Neural cell (in vitro differentiated cells): Measurements from ENCODE around the gene STAT3. TPM values are rescaled to one million over a fixed set of nuclear protein-coding genes. Genes with fewer than 3 reads are reported as not detected.

ENCODE experiments used
- H2AFZ ChIP-seq: fragments of 200-600, 300-800 bp; sonication (generic), shearing (Covaris generic); 2 replicates; pipeline ENCODE4 v1.6.0; 2014; ENCODE audit warnings: low read depth, mild to moderate bottlenecking, antibody characterized with exemption, low read length, moderate library complexity
- H3F3A ChIP-seq: fragments of 200-600 bp; shearing (Covaris generic); 2 replicates; pipeline ENCODE4 v1.6.1; 2016; ENCODE audit warnings: mild to moderate bottlenecking, moderate library complexity, mixed read lengths, antibody characterized with exemption, low read length; ENCODE audit not compliant: insufficient read depth, poor library complexity, severe bottlenecking
- H3K27ac ChIP-seq: fragments of 200-600, 300-800 bp; sonication (generic), shearing (Covaris generic); 2 replicates; pipeline ENCODE4 v1.5.1; 2014; ENCODE audit warnings: mild to moderate bottlenecking, low read length, moderate library complexity
- H3K27me3 ChIP-seq: fragments of 300-800, 200-600 bp; sonication (generic), shearing (Covaris generic); 2 replicates; pipeline ENCODE4 v1.6.0; 2014; ENCODE audit warnings: mild to moderate bottlenecking, low read depth, low read length, moderate library complexity; ENCODE audit not compliant: insufficient read depth
- H3K36me3 ChIP-seq: fragments of 300-800, 200-600 bp; sonication (generic), shearing (Covaris generic); 2 replicates; pipeline ENCODE4 v1.5.1; 2014; ENCODE audit warnings: mild to moderate bottlenecking, antibody characterized with exemption, low read length, moderate library complexity; ENCODE audit not compliant: insufficient read depth
- H3K4me2 ChIP-seq: fragments of 300-800, 200-600 bp; sonication (generic), shearing (Covaris generic); 2 replicates; pipeline ENCODE4 v1.6.0; 2014; ENCODE audit warnings: mild to moderate bottlenecking, low read length
- H3K4me3 ChIP-seq: fragments of 300-800, 200-600 bp; sonication (generic), shearing (Covaris generic); 2 replicates; pipeline ENCODE4 v1.5.1; 2014; ENCODE audit warnings: mild to moderate bottlenecking, low read length, moderate library complexity
- H3K79me2 ChIP-seq: fragments of 200-600 bp; shearing (Covaris generic); replicated peaks from 2 replicates; pipeline ENCODE4 v1.6.0; 2014; ENCODE audit warnings: mild to moderate bottlenecking, low read length, moderate library complexity; ENCODE audit not compliant: insufficient read depth
- H3K9ac ChIP-seq: fragments of 300-800, 200-600 bp; sonication (generic), shearing (Covaris generic); 2 replicates; pipeline ENCODE4 v1.6.1; 2016; ENCODE audit warnings: mild to moderate bottlenecking, low read length, mixed read lengths
- H3K9me2 ChIP-seq: fragments of 200-600 bp; shearing (Covaris generic); 2 replicates; pipeline ENCODE4 v1.6.1; 2016; ENCODE audit warnings: mild to moderate bottlenecking, low read length, mixed read lengths; ENCODE audit not compliant: insufficient read depth
- H3K9me3 ChIP-seq: fragments of 200-600, 300-800 bp; sonication (generic), shearing (Covaris generic); 2 replicates; pipeline ENCODE4 v1.6.1; 2016; ENCODE audit warnings: mild to moderate bottlenecking, mixed run types, low read length, moderate library complexity, mixed read lengths
- H4K20me1 ChIP-seq: fragments of 200-600 bp; shearing (Covaris generic); 2 replicates; pipeline ENCODE4 v1.6.1; 2016; ENCODE audit warnings: mild to moderate bottlenecking, mixed run types; ENCODE audit not compliant: insufficient read depth
- EP300 ChIP-seq: fragments of 450-650 bp; conservative IDR thresholded peaks from 2 replicates; pipeline ENCODE4 v1.6.1; 2014; ENCODE audit warnings: antibody characterized with exemption, mild to moderate bottlenecking, moderate library complexity; ENCODE audit not compliant: poor library complexity, severe bottlenecking
- EZH2 ChIP-seq: fragments of 200-600, 300-800 bp; shearing (Covaris generic), sonication (generic); IDR thresholded peaks from 2 replicates; pipeline ENCODE4 v1.6.1; 2014; ENCODE audit warnings: antibody characterized with exemption, low read length, borderline replicate concordance, mild to moderate bottlenecking; ENCODE audit not compliant: insufficient read depth, poor library complexity, severe bottlenecking
- MXI1 ChIP-seq: fragments of 450-650 bp; conservative IDR thresholded peaks from 2 replicates; pipeline ENCODE4 v1.6.1; 2014; ENCODE audit warnings: antibody characterized with exemption, mild to moderate bottlenecking; ENCODE audit not compliant: poor library complexity, severe bottlenecking
- POLR2AphosphoS5 ChIP-seq: IDR thresholded peaks from 2 replicates; pipeline ENCODE4 v1.6.1; 2012
- RAD21 ChIP-seq: fragments of 450-650 bp; conservative IDR thresholded peaks from 2 replicates; pipeline ENCODE4 v1.6.1; 2014; ENCODE audit warnings: antibody characterized with exemption, mild to moderate bottlenecking, moderate library complexity
- SMC3 ChIP-seq: fragments of 450-650 bp; conservative IDR thresholded peaks from 2 replicates; pipeline ENCODE4 v1.6.1; 2014; ENCODE audit warnings: antibody characterized with exemption, mild to moderate bottlenecking, moderate library complexity; ENCODE audit not compliant: poor library complexity
- TAF1 ChIP-seq: IDR thresholded peaks from 2 replicates; pipeline ENCODE4 v1.6.1; 2012; ENCODE audit warnings: low read depth
- polyA plus RNA-seq: library from polyadenylated mRNA; depleted of rRNA; stranded (reverse); fragments of >200 nt; gene quantifications from 2 replicates; pipeline ENCODE4 v1.2.3, GENCODE V29; 2014
- TF ChIP-seq, protein P1 (sequence below): IDR thresholded peaks from 2 replicates; pipeline ENCODE4 v1.6.1; 2012; ENCODE audit warnings: borderline replicate concordance
- TF ChIP-seq, protein P2 (sequence below): fragments of 450-650 bp; IDR thresholded peaks from 2 replicates; pipeline ENCODE4 v1.5.1; 2014; ENCODE audit warnings: antibody characterized with exemption, mild to moderate bottlenecking, moderate library complexity; ENCODE audit not compliant: poor library complexity, severe bottlenecking

STAT3 gene
- polyA plus RNA-seq, 1 donor from 2014 or later: 24.2 TPM

DNA sequence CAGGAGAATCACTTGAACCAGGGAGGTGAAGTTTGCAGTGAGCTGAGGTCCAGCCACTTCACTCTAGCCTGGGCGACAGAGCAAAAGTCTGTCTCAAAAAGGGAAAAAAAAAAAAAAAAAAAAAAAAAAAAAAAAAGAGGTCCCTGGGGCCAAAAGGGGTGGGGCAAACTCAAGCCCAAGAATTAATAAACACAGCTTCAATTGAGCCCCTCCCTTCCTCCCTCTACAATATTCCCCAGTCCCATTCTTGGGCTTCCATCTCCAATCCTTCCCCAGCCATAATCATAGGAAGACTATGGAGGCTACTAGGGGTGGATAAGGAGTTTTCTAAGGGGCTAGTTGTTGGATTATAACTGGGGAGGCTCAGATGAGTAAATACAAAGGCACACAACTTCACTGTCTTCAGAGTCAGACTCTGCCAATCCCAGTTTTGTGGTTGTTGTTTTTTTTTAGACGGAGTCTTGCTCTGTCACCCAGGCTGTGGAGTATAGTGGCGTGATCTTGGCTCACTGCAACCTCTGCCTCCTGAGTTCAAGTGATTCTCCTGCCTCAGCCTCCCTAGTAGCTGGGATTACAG is 25.3 kb upstream of the STAT3 start:
- TF ChIP-seq, protein P1, sequence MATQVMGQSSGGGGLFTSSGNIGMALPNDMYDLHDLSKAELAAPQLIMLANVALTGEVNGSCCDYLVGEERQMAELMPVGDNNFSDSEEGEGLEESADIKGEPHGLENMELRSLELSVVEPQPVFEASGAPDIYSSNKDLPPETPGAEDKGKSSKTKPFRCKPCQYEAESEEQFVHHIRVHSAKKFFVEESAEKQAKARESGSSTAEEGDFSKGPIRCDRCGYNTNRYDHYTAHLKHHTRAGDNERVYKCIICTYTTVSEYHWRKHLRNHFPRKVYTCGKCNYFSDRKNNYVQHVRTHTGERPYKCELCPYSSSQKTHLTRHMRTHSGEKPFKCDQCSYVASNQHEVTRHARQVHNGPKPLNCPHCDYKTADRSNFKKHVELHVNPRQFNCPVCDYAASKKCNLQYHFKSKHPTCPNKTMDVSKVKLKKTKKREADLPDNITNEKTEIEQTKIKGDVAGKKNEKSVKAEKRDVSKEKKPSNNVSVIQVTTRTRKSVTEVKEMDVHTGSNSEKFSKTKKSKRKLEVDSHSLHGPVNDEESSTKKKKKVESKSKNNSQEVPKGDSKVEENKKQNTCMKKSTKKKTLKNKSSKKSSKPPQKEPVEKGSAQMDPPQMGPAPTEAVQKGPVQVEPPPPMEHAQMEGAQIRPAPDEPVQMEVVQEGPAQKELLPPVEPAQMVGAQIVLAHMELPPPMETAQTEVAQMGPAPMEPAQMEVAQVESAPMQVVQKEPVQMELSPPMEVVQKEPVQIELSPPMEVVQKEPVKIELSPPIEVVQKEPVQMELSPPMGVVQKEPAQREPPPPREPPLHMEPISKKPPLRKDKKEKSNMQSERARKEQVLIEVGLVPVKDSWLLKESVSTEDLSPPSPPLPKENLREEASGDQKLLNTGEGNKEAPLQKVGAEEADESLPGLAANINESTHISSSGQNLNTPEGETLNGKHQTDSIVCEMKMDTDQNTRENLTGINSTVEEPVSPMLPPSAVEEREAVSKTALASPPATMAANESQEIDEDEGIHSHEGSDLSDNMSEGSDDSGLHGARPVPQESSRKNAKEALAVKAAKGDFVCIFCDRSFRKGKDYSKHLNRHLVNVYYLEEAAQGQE: no peak
- no peak for TF ChIP-seq POLR2AphosphoS5
- TF ChIP-seq TAF1: no peak
- TF ChIP-seq EP300: no peak
- TF ChIP-seq, protein P2, sequence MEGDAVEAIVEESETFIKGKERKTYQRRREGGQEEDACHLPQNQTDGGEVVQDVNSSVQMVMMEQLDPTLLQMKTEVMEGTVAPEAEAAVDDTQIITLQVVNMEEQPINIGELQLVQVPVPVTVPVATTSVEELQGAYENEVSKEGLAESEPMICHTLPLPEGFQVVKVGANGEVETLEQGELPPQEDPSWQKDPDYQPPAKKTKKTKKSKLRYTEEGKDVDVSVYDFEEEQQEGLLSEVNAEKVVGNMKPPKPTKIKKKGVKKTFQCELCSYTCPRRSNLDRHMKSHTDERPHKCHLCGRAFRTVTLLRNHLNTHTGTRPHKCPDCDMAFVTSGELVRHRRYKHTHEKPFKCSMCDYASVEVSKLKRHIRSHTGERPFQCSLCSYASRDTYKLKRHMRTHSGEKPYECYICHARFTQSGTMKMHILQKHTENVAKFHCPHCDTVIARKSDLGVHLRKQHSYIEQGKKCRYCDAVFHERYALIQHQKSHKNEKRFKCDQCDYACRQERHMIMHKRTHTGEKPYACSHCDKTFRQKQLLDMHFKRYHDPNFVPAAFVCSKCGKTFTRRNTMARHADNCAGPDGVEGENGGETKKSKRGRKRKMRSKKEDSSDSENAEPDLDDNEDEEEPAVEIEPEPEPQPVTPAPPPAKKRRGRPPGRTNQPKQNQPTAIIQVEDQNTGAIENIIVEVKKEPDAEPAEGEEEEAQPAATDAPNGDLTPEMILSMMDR: no peak
- TF ChIP-seq MXI1: no peak
- TF ChIP-seq SMC3: no peak
- no peak for TF ChIP-seq RAD21
- Histone ChIP-seq H3K36me3 (no peaks in the 10 kb centered on the region), H4K20me1 (no peaks in the 10 kb centered on the region), H3K27me3 (no peaks in the 10 kb centered on the region), H3K79me2 (no peaks in the 10 kb centered on the region), H2AFZ (no peak overlapping the region), H3K4me3 (no peak overlapping the region), H3K27ac (no peak overlapping the region), H3K4me2 (no peak overlapping the region), H3K9me3 (no peaks in the 10 kb centered on the region), H3K9ac (no peak overlapping the region), H3K9me2 (no peaks in the 10 kb centered on the region), H3F3A (no peaks in the 10 kb centered on the region)

DNA sequence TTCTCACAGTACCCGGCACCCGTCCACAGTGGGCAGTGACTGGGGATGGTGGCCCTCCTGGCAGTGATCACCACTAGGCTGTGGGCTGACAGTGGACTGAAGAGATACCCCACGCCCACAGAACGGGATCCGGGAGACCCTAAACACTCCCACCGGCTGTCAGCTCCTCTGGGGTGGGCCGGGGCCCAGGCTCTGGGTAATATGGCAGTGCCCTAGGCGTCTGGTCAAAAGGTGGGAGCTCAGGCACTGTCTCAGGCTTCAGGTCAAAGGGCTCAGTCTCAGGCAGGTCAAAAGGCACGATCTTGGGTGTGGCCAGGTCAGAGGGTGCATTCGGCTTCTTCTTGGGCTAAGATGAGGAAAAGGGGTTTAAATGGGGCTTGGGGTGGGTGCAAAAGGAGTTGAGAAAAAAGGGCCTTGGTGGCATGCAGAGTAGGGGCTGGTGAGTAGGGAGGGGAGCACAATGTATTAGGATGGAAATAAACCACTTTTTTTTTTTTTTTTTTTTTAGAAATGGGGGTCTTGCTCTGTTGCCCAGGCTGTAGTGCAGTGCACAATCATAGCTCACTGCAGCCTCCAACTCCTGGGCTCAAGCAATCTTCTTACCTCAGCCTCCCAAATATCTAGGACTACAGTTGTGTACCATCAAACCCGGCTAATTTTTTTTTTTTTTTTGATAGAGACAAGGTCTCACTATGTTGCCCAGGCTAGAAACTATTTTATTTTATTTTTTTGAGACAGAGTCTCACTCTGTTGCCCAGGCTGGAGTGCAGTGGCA is 23.9 kb upstream of the STAT3 start:
- H3K27ac ChIP-seq: no peak overlapping the region
- H3K9ac ChIP-seq: no peak overlapping the region
- H3K27me3 ChIP-seq: no peaks in the 10 kb centered on the region
- no peaks in the 10 kb centered on the region for H3K36me3 ChIP-seq
- no peaks in the 10 kb centered on the region for H4K20me1 ChIP-seq
- no peaks in the 10 kb centered on the region for H3K79me2 ChIP-seq
- H2AFZ ChIP-seq: no peak overlapping the region
- TF ChIP-seq EZH2 (no peak), RAD21 (no peak), SMC3 (no peak), TAF1 (no peak), POLR2AphosphoS5 (no peak), EP300 (no peak)
- TF ChIP-seq, protein P2: no peak
- H3K4me3 ChIP-seq: no peak overlapping the region
- H3F3A ChIP-seq: no peaks in the 10 kb centered on the region
- H3K9me3 ChIP-seq: no peaks in the 10 kb centered on the region
- H3K4me2 ChIP-seq: no peak overlapping the region
- H3K9me2 ChIP-seq: no peaks in the 10 kb centered on the region
